ENCODE measurements around the gene NKAIN2.

Gene NKAIN2

GRCh38 chr6:124830506-124830905, 1026.8 kb downstream of the NKAIN2 start:
- DNase-seq, result no peak
- no peak overlapping the region for H3K27ac Mint-ChIP-seq
- H3K4me3 Mint-ChIP-seq, result no peak overlapping the region
- no peaks in the 10 kb centered on the region for H3K27me3 Mint-ChIP-seq
- H3K36me3 Mint-ChIP-seq, result no peaks in the 10 kb centered on the region
- no peak for ATAC-seq (replicated peaks)
- no peaks in the 10 kb centered on the region for H3K9me3 Mint-ChIP-seq
- H3K4me1 Mint-ChIP-seq, result no peaks in the 10 kb centered on the region

GRCh38 chr6:124854338-124854922, 1050.8 kb downstream of the NKAIN2 start:
- H3K27ac Mint-ChIP-seq, result no peak overlapping the region
- ATAC-seq (replicated peaks) (no peak), DNase-seq (no peak)
- peaks cover 0 to 2% of the 10 kb centered on the region in 2 donors for H3K9me3 Mint-ChIP-seq
- H3K27me3 Mint-ChIP-seq, result no peaks in the 10 kb centered on the region
- H3K4me1 Mint-ChIP-seq, result no peaks in the 10 kb centered on the region
- H3K4me3 Mint-ChIP-seq, result no peak overlapping the region
- no peaks in the 10 kb centered on the region for H3K36me3 Mint-ChIP-seq

GRCh38 chr6:124857746-124858145, 1054.1 kb downstream of the NKAIN2 start:
- Mint-ChIP-seq H3K9me3 (peaks cover 0 to under 1% of the 10 kb centered on the region in 2 donors), H3K36me3 (no peaks in the 10 kb centered on the region), H3K4me1 (no peaks in the 10 kb centered on the region), H3K4me3 (no peak overlapping the region), H3K27ac (no peak overlapping the region), H3K27me3 (no peaks in the 10 kb centered on the region)
- ATAC-seq (replicated peaks) (no peak), DNase-seq (no peak)

GRCh38 chr6:124858564-124858963, 1054.9 kb downstream of the NKAIN2 start:
- Mint-ChIP-seq H3K9me3 (peaks cover 0 to 5% of the 10 kb centered on the region in 2 donors), H3K27me3 (no peaks in the 10 kb centered on the region), H3K36me3 (no peaks in the 10 kb centered on the region), H3K4me1 (no peaks in the 10 kb centered on the region), H3K27ac (no peak overlapping the region), H3K4me3 (no peak overlapping the region)
- no peak for DNase-seq
- no peak for ATAC-seq (replicated peaks)

- Mint-ChIP-seq H3K9me3 (peaks cover 0 to 5% of the 10 kb centered on the region in 2 donors), H3K27me3 (no peaks in the 10 kb centered on the region), H3K27ac (no peak overlapping the region), H3K4me3 (no peak overlapping the region), H3K4me1 (no peaks in the 10 kb centered on the region), H3K36me3 (no peaks in the 10 kb centered on the region)
- DNase-seq, result no peak
- no peak for ATAC-seq (replicated peaks)
Measured at GRCh38 chr6:124859366-124859765, 1055.7 kb downstream of the NKAIN2 start.

- peaks cover 0 to 5% of the 10 kb centered on the region in 2 donors for H3K9me3 Mint-ChIP-seq
- no peak overlapping the region for H3K27ac Mint-ChIP-seq
- no peaks in the 10 kb centered on the region for H3K27me3 Mint-ChIP-seq
- H3K36me3 Mint-ChIP-seq, result no peaks in the 10 kb centered on the region
- DNase-seq (no peak), ATAC-seq (replicated peaks) (no peak)
- H3K4me1 Mint-ChIP-seq, result no peaks in the 10 kb centered on the region
- H3K4me3 Mint-ChIP-seq, result no peak overlapping the region
Measured at GRCh38 chr6:124866040-124866439, 1062.4 kb downstream of the NKAIN2 start.

GRCh38 chr6:124867121-124867520, 1063.5 kb downstream of the NKAIN2 start:
- ATAC-seq (replicated peaks) (no peak), DNase-seq (no peak)
- H3K9me3 Mint-ChIP-seq, result peaks cover 0 to 5% of the 10 kb centered on the region in 2 donors
- H3K27ac Mint-ChIP-seq, result no peak overlapping the region
- no peaks in the 10 kb centered on the region for H3K27me3 Mint-ChIP-seq
- H3K4me1 Mint-ChIP-seq, result no peaks in the 10 kb centered on the region
- no peak overlapping the region for H3K4me3 Mint-ChIP-seq
- H3K36me3 Mint-ChIP-seq, result no peaks in the 10 kb centered on the region

- Mint-ChIP-seq H3K9me3 (no peaks in the 10 kb centered on the region), H3K27ac (no peak overlapping the region), H3K4me3 (no peak overlapping the region), H3K27me3 (no peaks in the 10 kb centered on the region), H3K36me3 (no peaks in the 10 kb centered on the region), H3K4me1 (no peaks in the 10 kb centered on the region)
- no peak for DNase-seq
- ATAC-seq (replicated peaks), result no peak
Measured at GRCh38 chr6:124868481-124868880, 1064.8 kb downstream of the NKAIN2 start.

GRCh38 chr6:124869416-124869815, 1065.8 kb downstream of the NKAIN2 start:
- Mint-ChIP-seq H3K27me3 (no peaks in the 10 kb centered on the region), H3K27ac (no peak overlapping the region), H3K4me3 (no peak overlapping the region), H3K4me1 (no peaks in the 10 kb centered on the region), H3K9me3 (no peaks in the 10 kb centered on the region), H3K36me3 (no peaks in the 10 kb centered on the region)
- DNase-seq, result no peak
- no peak for ATAC-seq (replicated peaks)

- Mint-ChIP-seq H3K27ac (no peak overlapping the region), H3K9me3 (no peaks in the 10 kb centered on the region), H3K27me3 (no peaks in the 10 kb centered on the region), H3K36me3 (no peaks in the 10 kb centered on the region), H3K4me3 (no peak overlapping the region), H3K4me1 (no peaks in the 10 kb centered on the region)
- ATAC-seq (replicated peaks), result no peak
- DNase-seq, result no peak
Measured at GRCh38 chr6:124870611-124871459, 1067.2 kb downstream of the NKAIN2 start.

- H3K36me3 Mint-ChIP-seq, result no peaks in the 10 kb centered on the region
- no peaks in the 10 kb centered on the region for H3K4me1 Mint-ChIP-seq
- H3K27me3 Mint-ChIP-seq, result no peaks in the 10 kb centered on the region
- no peak overlapping the region for H3K27ac Mint-ChIP-seq
- no peaks in the 10 kb centered on the region for H3K9me3 Mint-ChIP-seq
- DNase-seq, result no peak
- H3K4me3 Mint-ChIP-seq, result no peak overlapping the region
- ATAC-seq (replicated peaks), result no peak
Measured at GRCh38 chr6:124872361-124873065, 1068.8 kb downstream of the NKAIN2 start.

GRCh38 chr6:124873066-124873410, 1069.4 kb downstream of the NKAIN2 start:
- no peak overlapping the region for H3K4me3 Mint-ChIP-seq
- no peak for ATAC-seq (replicated peaks)
- no peak for DNase-seq
- no peaks in the 10 kb centered on the region for H3K9me3 Mint-ChIP-seq
- H3K27me3 Mint-ChIP-seq, result no peaks in the 10 kb centered on the region
- H3K4me1 Mint-ChIP-seq, result no peaks in the 10 kb centered on the region
- no peak overlapping the region for H3K27ac Mint-ChIP-seq
- no peaks in the 10 kb centered on the region for H3K36me3 Mint-ChIP-seq
